Measurements from ENCODE around the gene PRICKLE2. TPM values are rescaled to one million over a fixed set of nuclear protein-coding genes. Genes with fewer than 3 reads are reported as not detected.

Gene PRICKLE2
- total and polyA plus RNA-seq, 4 donors, result 0.89 to 8.0 (median 3.2) TPM

DNA sequence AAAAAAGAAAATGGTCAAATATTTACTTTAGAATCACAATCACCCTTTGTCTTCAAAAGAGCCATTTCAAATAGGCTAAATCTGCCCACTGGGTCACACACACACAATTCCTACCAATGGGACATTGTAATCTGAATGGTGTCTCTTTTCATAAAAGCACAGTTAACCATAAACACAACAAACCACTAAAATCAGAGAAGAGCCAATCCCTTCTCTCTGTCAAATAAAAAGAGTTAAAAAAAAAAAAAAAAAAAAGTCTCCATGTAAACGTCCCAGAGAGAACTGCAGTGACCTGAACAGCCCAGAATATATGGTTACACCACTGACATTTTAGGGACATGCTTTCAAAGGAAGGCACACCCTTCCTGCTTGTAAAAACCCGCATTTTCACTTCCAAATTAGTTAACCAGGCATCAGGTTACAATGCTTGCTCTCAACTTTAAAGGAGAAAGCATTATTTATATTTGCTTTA lies 63.7 kb downstream of the PRICKLE2 start:
- no peaks in the 10 kb centered on the region for H3K4me1 ChIP-seq (ENCODE audit: control insufficient read depth in 4 of 4, insufficient read depth in 4 of 4, low read length in 3 of 4)
- no peaks in the 10 kb centered on the region for H3K9me3 ChIP-seq (ENCODE audit: control insufficient read depth in 4 of 4, low read length in 3 of 4)
- WGBS, result 28% methylated on average over 2 of the region's 2 CpGs
- H3K36me3 ChIP-seq (ENCODE audit: control insufficient read depth in 4 of 4, insufficient read depth in 3 of 4, low read depth in 1 of 4, low read length in 3 of 4), result peaks cover 0 to 5% (median 0%) of the 10 kb centered on the region in 4 donors
- no peak overlapping the region for H3K27ac ChIP-seq (ENCODE audit: low read depth in 1 of 2, low read length in 2 of 2)
- DNase-seq (ENCODE audit: low spot score), result no peak
- TF ChIP-seq, protein P1, sequence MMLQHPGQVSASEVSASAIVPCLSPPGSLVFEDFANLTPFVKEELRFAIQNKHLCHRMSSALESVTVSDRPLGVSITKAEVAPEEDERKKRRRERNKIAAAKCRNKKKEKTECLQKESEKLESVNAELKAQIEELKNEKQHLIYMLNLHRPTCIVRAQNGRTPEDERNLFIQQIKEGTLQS (IDR thresholded peaks at IDR 0.05), result no peak
- TF ChIP-seq, protein P2, sequence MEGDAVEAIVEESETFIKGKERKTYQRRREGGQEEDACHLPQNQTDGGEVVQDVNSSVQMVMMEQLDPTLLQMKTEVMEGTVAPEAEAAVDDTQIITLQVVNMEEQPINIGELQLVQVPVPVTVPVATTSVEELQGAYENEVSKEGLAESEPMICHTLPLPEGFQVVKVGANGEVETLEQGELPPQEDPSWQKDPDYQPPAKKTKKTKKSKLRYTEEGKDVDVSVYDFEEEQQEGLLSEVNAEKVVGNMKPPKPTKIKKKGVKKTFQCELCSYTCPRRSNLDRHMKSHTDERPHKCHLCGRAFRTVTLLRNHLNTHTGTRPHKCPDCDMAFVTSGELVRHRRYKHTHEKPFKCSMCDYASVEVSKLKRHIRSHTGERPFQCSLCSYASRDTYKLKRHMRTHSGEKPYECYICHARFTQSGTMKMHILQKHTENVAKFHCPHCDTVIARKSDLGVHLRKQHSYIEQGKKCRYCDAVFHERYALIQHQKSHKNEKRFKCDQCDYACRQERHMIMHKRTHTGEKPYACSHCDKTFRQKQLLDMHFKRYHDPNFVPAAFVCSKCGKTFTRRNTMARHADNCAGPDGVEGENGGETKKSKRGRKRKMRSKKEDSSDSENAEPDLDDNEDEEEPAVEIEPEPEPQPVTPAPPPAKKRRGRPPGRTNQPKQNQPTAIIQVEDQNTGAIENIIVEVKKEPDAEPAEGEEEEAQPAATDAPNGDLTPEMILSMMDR (IDR thresholded peaks at IDR 0.05; ENCODE audit: low read depth, low read length, missing input control), result no peak
- TF ChIP-seq RAD21 (IDR thresholded peaks at IDR 0.05) (no peak), HNF4G (IDR thresholded peaks at IDR 0.05) (no peak), FOXA1 (IDR thresholded peaks at IDR 0.05) (no peak), FOXA2 (IDR thresholded peaks at IDR 0.05) (no peak), SP1 (IDR thresholded peaks at IDR 0.05) (no peak), NR2F2 (IDR thresholded peaks at IDR 0.05) (no peak), JUND (IDR thresholded peaks at IDR 0.05) (no peak), RXRA (IDR thresholded peaks at IDR 0.05) (no peak), TAF1 (conservative IDR thresholded peaks at IDR 0.05) (no peak), EGR1 (IDR thresholded peaks at IDR 0.05; ENCODE audit: low read depth in 2 of 2) (no peak), GABPA (IDR thresholded peaks at IDR 0.05 in 1 of 2, conservative IDR thresholded peaks at IDR 0.05 in 1 of 2) (no peak), HNF4A (conservative IDR thresholded peaks at IDR 0.05) (no peak), YY1 (IDR thresholded peaks at IDR 0.05) (no peak)
- TF ChIP-seq, protein P3, sequence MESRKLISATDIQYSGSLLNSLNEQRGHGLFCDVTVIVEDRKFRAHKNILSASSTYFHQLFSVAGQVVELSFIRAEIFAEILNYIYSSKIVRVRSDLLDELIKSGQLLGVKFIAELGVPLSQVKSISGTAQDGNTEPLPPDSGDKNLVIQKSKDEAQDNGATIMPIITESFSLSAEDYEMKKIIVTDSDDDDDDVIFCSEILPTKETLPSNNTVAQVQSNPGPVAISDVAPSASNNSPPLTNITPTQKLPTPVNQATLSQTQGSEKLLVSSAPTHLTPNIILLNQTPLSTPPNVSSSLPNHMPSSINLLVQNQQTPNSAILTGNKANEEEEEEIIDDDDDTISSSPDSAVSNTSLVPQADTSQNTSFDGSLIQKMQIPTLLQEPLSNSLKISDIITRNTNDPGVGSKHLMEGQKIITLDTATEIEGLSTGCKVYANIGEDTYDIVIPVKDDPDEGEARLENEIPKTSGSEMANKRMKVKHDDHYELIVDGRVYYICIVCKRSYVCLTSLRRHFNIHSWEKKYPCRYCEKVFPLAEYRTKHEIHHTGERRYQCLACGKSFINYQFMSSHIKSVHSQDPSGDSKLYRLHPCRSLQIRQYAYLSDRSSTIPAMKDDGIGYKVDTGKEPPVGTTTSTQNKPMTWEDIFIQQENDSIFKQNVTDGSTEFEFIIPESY (IDR thresholded peaks at IDR 0.05), result no peak
- TF ChIP-seq, protein P4, sequence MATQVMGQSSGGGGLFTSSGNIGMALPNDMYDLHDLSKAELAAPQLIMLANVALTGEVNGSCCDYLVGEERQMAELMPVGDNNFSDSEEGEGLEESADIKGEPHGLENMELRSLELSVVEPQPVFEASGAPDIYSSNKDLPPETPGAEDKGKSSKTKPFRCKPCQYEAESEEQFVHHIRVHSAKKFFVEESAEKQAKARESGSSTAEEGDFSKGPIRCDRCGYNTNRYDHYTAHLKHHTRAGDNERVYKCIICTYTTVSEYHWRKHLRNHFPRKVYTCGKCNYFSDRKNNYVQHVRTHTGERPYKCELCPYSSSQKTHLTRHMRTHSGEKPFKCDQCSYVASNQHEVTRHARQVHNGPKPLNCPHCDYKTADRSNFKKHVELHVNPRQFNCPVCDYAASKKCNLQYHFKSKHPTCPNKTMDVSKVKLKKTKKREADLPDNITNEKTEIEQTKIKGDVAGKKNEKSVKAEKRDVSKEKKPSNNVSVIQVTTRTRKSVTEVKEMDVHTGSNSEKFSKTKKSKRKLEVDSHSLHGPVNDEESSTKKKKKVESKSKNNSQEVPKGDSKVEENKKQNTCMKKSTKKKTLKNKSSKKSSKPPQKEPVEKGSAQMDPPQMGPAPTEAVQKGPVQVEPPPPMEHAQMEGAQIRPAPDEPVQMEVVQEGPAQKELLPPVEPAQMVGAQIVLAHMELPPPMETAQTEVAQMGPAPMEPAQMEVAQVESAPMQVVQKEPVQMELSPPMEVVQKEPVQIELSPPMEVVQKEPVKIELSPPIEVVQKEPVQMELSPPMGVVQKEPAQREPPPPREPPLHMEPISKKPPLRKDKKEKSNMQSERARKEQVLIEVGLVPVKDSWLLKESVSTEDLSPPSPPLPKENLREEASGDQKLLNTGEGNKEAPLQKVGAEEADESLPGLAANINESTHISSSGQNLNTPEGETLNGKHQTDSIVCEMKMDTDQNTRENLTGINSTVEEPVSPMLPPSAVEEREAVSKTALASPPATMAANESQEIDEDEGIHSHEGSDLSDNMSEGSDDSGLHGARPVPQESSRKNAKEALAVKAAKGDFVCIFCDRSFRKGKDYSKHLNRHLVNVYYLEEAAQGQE (IDR thresholded peaks at IDR 0.05), result no peak
- TF ChIP-seq, protein P5, sequence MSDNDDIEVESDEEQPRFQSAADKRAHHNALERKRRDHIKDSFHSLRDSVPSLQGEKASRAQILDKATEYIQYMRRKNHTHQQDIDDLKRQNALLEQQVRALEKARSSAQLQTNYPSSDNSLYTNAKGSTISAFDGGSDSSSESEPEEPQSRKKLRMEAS (IDR thresholded peaks at IDR 0.05), result no peak
- H3K4me3 ChIP-seq (ENCODE audit: low read depth in 1 of 3, low read length in 3 of 3), result no peak overlapping the region
- peaks cover 0 to 4% (median 0%) of the 10 kb centered on the region in 4 donors for H3K27me3 ChIP-seq (ENCODE audit: control insufficient read depth in 4 of 4, insufficient read depth in 4 of 4, low read length in 3 of 4)
- no peak overlapping the region for H3K9ac ChIP-seq (ENCODE audit: low read depth in 1 of 2, low read length in 2 of 2)

Data from liver (tissue), 9 donors.